ENCODE results near the gene IZUMO1.
"Not testable (repeated sequence)": the region's sequence is repeated elsewhere in the genome, so short reads cannot be mapped to it uniquely, and the experiment has no call there.

- not testable (repeated sequence) for TF ChIP-seq CTCF, POLR2A (IDR thresholded peaks at IDR 0.05)
Measured at GRCh38 chr19:48693629-48694028, 53.1 kb downstream of the IZUMO1 start.
